ENCODE data around the gene PSMB3. TPM values are rescaled to one million over a fixed set of nuclear protein-coding genes. Genes with fewer than 3 reads are reported as not detected.
"Not testable (repeated sequence)": the region's sequence is repeated elsewhere in the genome, so short reads cannot be mapped to it uniquely, and the experiment has no call there.

The PSMB3 gene
- polyA plus RNA-seq, 12 donors = 63.9 to 133 (median 74.8) TPM; not detected in 1

DNA sequence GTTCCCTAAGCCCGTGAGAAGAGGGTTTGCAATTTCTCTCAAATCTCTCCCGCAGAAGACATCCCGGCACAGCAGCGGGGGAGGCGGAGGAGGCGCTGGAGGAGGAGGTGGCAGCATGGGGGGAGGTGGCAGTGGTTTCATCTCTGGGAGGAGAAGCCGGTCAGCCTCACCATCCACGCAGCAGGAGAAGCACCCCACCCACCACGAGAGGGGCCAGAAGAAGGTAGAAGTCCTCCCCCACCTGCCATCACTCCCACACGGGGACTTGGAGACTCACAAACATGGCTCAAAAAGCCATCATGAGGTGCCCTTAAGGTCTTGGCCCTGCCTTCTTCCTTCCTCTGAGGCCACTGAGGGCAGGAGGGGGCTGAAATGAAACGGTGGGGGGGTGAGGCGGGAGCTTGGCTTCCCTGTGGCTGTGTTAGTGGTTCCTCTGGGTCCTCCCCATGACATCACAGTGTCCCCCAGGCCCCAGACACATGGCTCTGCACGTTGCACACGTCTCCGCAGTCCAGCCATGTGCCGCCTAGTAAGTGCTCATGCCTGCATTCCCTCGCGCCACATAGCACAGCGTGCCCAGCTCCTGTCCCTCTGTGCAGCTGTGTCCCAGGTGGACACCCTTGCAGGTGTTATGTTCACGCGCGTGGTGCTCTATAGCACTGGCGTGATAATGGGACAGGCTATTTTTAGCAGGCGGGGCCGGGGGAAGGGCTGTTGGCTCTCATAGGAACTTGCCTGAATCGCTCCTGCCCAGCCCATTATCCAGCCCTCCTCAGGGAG, 40.6 kb upstream of the PSMB3 start:
- no peak for DNase-seq

GRCh38 chr17:38712593-38712992, 39.9 kb upstream of the PSMB3 start:
- DNase-seq = no peak

DNA sequence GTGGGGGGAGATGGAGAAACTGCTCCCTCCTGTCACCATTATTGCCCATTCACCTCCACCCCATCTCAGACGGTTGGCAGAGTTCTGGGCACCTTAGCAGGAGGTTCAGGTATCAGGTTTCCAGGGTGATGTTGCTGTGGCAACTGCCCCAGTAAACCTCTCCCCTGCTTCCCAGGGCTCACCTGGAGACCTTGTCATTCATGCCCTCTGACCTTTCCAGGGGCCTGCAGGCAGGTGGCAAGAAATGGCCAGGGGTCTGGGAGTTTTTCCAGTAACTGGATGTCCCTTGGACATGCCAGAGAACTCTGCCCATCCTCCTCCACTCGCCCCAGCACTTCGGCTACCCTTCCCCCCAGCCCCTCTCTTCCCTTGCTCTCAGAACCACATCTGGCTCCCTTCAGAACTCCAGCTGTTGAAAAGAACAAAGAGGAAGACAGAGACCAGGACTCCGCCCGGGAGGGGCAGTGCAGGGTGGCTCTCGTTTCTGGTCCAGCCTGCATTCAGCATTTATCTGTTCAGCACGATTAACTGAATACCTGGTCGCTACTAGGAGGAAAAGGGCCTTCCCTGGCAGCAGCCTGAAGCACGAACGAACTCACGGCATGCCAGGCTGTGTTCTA, 39.0 kb upstream of the PSMB3 start:
- DNase-seq = no peak

GRCh38 chr17:38715216-38715943, 37.2 kb upstream of the PSMB3 start:
- DNase-seq = no peak

GRCh38 chr17:38716368-38717005, 36.1 kb upstream of the PSMB3 start:
- no peak for DNase-seq

GRCh38 chr17:38717139-38717745, 35.3 kb upstream of the PSMB3 start:
- DNase-seq = no peak

GRCh38 chr17:38719289-38719942, 33.1 kb upstream of the PSMB3 start:
- DNase-seq = no peak

DNA sequence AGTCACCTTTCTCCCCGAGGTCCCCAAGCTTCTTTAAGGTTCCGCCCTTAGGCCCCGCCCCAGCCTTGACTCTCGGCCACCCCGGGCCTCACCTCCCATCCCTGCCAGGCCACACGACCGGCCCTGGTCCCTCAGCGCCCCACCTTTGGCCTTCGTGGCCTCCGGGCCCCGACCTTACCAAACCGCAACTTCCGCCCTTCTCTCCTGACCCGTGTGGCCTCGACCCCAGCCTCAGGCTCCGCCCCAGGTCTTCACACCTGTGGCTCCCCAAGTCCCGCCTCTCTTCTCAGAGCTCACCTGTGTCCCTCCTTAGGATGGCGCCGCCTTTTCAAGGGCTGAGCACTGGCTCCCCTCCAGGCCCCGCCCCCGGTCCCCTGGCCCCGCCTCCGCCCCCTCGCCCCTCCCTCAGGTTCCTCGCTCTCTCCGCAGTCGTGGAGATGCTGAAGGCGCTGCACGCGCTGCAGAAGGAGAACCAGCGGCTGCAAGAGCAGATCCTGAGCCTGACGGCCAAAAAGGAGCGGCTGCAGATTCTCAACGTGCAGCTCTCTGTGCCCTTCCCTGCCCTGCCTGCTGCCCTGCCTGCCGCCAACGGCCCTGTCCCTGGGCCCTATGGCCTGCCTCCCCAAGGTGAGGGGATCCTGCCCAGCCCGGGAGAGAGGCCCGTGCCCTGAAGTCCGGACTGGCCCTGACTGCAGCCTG, 32.4 kb upstream of the PSMB3 start:
- no peak for DNase-seq

GRCh38 chr17:38720941-38721340, 31.6 kb upstream of the PSMB3 start:
- DNase-seq = no peak

DNA sequence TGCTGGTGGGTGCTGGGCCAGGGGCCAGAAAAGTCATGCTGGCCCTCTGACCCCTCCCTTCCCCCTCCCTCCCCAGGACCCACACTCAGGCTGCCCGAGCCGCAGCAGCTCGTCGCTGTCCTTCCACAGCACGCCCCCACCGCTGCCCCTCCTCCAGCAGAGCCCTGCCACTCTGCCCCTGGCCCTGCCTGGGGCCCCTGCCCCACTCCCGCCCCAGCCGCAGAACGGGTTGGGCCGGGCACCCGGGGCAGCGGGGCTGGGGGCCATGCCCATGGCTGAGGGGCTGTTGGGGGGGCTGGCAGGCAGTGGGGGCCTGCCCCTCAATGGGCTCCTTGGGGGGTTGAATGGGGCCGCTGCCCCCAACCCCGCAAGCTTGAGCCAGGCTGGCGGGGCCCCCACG, 30.7 kb upstream of the PSMB3 start:
- no peak for DNase-seq

- DNase-seq = no peak
Measured at GRCh38 chr17:38724337-38724988, 28.1 kb upstream of the PSMB3 start.

GRCh38 chr17:38725066-38725465, 27.5 kb upstream of the PSMB3 start:
- DNase-seq = no peak

DNA sequence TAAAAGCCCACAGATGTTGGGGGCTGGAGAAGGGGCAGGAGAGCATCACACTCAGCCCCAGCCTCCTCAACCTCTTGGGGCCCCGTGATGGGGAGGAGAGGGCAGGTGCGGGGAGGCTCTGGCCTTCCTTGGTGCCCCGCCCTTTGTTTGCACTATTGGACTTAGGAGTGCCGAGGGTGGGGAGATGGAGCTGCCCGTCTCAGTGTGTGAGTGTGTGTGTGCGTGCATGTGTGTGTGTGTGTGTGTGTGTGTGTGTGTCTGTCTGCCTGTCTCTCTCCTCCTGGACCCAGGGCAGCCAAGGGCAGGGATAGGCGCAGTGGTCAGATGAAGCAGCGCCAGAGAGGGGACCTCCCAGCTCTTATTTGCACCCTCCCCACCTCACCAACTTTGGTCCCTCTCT, 26.4 kb upstream of the PSMB3 start:
- DNase-seq = not testable (repeated sequence)

DNA sequence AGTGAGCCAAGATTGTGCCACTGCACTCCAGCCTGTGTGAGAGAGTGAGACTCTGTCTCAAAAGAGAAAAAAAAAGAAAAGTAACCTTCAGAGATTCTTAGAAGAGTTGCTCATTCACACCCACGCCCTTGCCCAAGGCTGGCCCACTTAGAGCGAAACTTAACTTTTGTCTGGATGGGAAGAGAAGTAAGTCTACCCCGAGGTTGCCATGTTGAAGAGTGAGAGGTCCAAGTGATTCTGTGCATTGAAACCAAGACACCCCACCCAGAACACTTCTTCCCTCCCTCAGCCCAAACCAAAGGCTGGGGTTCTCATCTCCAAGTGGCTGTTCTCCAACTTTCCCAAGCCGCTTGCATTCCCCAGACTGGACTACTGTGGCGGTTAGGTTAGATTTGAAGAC, 24.8 kb upstream of the PSMB3 start:
- DNase-seq = no peak

DNA sequence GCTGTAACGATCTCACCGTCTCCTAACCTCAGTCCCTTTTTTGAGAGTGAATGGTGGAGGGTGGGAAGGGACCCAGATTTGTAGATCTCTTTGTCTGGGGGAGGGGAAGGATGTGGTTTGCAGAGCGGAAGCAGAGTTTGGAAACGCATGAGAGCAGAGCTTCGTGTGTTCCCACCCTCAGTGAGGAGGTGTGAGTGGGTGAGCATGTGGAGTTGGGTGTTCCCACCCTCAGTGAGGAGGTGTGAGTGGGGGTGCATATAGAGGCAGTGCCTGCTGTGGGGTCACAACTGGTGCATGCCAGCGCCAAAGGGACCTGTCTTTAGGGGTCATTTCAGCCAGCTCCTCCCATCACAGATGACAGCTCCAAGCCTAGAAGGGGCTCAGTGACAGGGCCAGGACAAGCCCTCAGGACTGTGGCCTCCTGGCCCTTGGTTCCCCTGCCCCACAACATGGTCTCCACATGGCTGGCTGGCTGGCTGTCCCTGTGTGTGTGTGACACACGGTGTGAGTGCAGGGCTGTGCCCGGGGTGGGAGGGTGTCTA, 24.2 kb upstream of the PSMB3 start:
- no peak for DNase-seq

GRCh38 chr17:38729368-38729885, 23.1 kb upstream of the PSMB3 start:
- DNase-seq = no peak

DNA sequence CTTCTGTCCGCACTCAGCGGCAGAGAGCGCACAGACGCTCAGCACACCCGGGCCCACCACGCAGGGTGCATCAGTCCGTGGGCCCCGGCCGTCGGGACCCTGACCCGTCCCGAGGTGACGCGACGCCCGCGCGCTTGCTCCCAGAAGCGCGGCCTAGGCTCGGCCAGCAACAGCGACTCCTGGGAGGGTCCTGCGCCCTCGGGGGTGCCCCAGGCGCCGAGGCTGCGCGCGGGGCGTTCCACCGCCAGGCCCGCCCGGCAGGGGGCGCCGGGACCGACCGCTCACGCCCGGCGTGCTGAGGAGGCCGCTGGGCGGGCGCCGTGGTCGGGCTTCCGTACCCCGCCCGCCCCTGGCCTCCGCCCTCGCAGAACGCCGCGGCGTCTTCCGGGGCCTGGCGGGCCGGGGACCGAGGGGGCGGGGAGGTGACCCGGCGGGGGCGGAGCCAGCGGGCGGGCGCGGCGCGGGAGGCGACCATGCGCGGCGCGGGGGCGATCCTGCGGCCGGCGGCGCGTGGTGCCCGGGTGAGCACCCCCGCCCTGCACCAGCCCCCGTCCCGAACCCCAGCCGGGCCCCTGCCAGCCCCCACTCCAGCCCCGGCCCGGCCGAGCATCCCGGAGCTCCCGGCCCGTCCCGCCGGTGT, 22.5 kb upstream of the PSMB3 start, which contains the start of gene CISD3:
CISD3 (plus strand) TSS at position 456 of the 640 bp plus-strand sequence; CDS start at position 474, 18 bp downstream.
- peak; percentile 78 for DNase-seq

- DNase-seq = no peak
Measured at GRCh38 chr17:38730526-38731379, 21.8 kb upstream of the PSMB3 start.

Measured in muscle of arm (tissue), 12 donors.